IPS DF 6.9 (cell line): ENCODE results near the gene ZNF654.
"Not testable (repeated sequence)": the region's sequence is repeated elsewhere in the genome, so short reads cannot be mapped to it uniquely, and the experiment has no call there.

Source experiments
- DNase-seq: peaks from one replicate; pipeline ENCODE4 v3.0.0-alpha.2; 2013; ENCODE audit warnings: low read depth, low spot score
- H3K27ac ChIP-seq: one replicate; pipeline ENCODE4 v1.5.1; 2013; ENCODE audit warnings: low read length, control low read depth
- H3K27me3 ChIP-seq: 2 replicates; pipeline ENCODE4 v1.6.1; 2013; ENCODE audit warnings: mild to moderate bottlenecking, low read length; ENCODE audit not compliant: control insufficient read depth, insufficient read depth
- H3K36me3 ChIP-seq: 2 replicates; pipeline ENCODE4 v1.6.1; 2013; ENCODE audit warnings: low read length; ENCODE audit not compliant: control insufficient read depth, insufficient read depth
- H3K4me1 ChIP-seq: 2 replicates; pipeline ENCODE4 v1.6.1; 2013; ENCODE audit warnings: low read length; ENCODE audit not compliant: control insufficient read depth, insufficient read depth
- H3K4me3 ChIP-seq: 2 replicates; pipeline ENCODE4 v1.5.1; 2013; ENCODE audit warnings: mild to moderate bottlenecking, low read length
- H3K9me3 ChIP-seq: 2 replicates; pipeline ENCODE4 v1.6.1; 2013; ENCODE audit warnings: low read length, inconsistent platforms; ENCODE audit not compliant: control insufficient read depth, insufficient read depth
- WGBS: extraction: QIAGEN DNeasy Blood & Tissue Kit; methylation state at CpG from one replicate; pipeline ENCODE4 v1.1.7; 2013; ENCODE audit warnings: mixed read lengths, missing lambda C conversion rate; ENCODE audit not compliant: insufficient read length, insufficient coverage; 5-methylcytosine and 5-hydroxymethylcytosine counted together

ZNF654 gene

GRCh38 chr3:88101142-88101541, 42.1 kb downstream of the ZNF654 start:
- Histone ChIP-seq H3K9me3 (no peaks in the 10 kb centered on the region), H3K36me3 (no peaks in the 10 kb centered on the region), H3K4me1 (no peaks in the 10 kb centered on the region), H3K27ac (no peak overlapping the region), H3K4me3 (no peak overlapping the region), H3K27me3 (no peaks in the 10 kb centered on the region)
- no CpG with 5 or more reads among the region's 1 CpG for WGBS
- DNase-seq: no peak

DNA sequence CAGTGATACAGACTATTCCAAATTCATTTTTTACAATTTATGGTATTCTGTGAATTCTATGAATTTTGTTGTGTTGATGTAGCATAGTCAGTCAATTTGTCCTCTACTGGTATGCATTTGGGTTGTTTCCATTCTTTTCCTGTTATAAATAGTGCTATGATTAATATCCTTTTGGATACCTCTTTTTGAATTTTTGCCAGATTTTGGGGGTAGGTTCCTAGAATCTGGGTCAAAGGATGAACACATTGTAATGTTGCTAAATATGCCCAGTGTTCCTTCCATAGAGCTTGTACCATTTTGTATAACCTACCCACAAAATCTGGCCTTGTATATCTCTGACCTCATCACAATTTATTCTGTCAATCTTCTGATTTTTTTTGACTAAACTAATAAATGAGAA, 46.3 kb downstream of the ZNF654 start:
- H3K27me3 ChIP-seq: no peaks in the 10 kb centered on the region
- H3K9me3 ChIP-seq: no peaks in the 10 kb centered on the region
- H3K36me3 ChIP-seq: no peaks in the 10 kb centered on the region
- H3K4me1 ChIP-seq: no peaks in the 10 kb centered on the region
- no peak overlapping the region for H3K27ac ChIP-seq
- H3K4me3 ChIP-seq: no peak overlapping the region
- no peak for DNase-seq

DNA sequence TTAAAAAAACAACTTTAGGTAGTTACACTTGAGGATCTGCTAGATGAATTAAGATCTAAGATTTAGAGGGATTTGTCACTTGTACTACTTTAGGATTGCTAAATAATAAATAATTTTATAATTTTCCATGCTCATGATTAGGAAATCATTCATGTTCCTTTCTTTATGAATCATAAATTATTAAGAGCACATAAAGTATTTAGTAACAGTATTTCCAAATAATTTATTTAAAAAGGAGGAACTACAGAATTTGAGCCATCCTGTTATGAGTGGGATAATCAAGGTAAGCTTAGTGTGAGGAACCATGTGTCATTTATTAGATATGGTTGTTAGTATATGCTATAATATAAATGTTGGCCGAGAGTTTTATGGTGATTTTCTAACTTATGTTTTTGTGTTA, 53.2 kb downstream of the ZNF654 start:
- no peaks in the 10 kb centered on the region for H3K9me3 ChIP-seq
- no peaks in the 10 kb centered on the region for H3K36me3 ChIP-seq
- H3K4me1 ChIP-seq: no peaks in the 10 kb centered on the region
- no peaks in the 10 kb centered on the region for H3K27me3 ChIP-seq
- no peak for DNase-seq
- no peak overlapping the region for H3K27ac ChIP-seq
- no CpG with 5 or more reads among the region's 1 CpG for WGBS
- no peak overlapping the region for H3K4me3 ChIP-seq

DNA sequence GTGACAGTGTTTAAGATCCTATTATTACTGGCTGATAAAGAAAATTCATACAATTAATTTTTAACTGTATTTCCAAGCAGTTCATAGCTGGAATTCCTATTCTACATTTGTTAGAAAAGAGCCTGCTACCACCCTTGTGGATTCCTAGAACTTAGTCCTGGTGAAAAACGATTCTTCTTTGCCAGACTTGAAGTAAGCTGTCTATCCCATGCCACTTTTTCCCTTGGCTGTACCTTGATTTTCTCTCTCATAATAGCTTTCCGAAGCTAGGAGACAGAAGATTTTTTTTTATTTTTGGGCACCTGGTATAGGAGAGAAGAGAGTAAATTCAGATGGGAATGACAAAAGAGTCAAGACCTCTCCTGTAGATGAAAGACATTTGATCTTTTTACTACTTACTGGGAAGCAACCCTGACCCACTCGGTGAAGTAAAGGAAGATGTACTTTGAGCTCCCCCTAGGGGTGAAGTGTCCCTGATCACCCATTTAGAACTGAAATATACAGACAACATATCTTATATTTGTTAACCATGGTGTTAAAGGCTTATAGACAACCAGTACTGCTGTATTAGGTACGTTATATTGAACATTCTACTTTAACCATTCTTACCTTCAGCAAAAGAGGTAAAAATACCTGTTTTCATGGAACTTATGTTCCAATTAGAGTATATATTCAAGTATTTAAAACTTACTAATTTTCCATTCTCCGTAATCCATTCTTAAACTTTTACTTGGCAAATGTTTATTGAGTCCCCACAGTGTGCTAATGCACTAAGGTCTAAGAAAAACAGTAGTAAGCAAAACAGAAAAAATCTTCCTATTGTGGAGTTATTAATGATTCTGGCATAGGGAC, 54.5 kb downstream of the ZNF654 start:
- Histone ChIP-seq H3K36me3 (no peaks in the 10 kb centered on the region), H3K4me3 (no peak overlapping the region), H3K9me3 (no peaks in the 10 kb centered on the region), H3K27me3 (no peaks in the 10 kb centered on the region), H3K4me1 (no peaks in the 10 kb centered on the region), H3K27ac (no peak overlapping the region)
- WGBS: no CpG with 5 or more reads among the region's 5 CpGs
- DNase-seq: peak; percentile 43

- H3K4me3 ChIP-seq: no peak overlapping the region
- H3K9me3 ChIP-seq: no peaks in the 10 kb centered on the region
- WGBS: no CpG with 5 or more reads among the region's 3 CpGs
- H3K36me3 ChIP-seq: no peaks in the 10 kb centered on the region
- DNase-seq: no peak
- H3K27ac ChIP-seq: no peak overlapping the region
- no peaks in the 10 kb centered on the region for H3K4me1 ChIP-seq
- no peaks in the 10 kb centered on the region for H3K27me3 ChIP-seq
Observed at GRCh38 chr3:88114878-88115549, 56.0 kb downstream of the ZNF654 start.

GRCh38 chr3:88117683-88118082, 58.6 kb downstream of the ZNF654 start:
- WGBS: no CpG with 5 or more reads among the region's 1 CpG
- DNase-seq: no peak
- H3K27me3 ChIP-seq: no peaks in the 10 kb centered on the region
- no peak overlapping the region for H3K27ac ChIP-seq
- H3K4me3 ChIP-seq: no peak overlapping the region
- no peaks in the 10 kb centered on the region for H3K4me1 ChIP-seq
- H3K9me3 ChIP-seq: no peaks in the 10 kb centered on the region
- H3K36me3 ChIP-seq: no peaks in the 10 kb centered on the region

GRCh38 chr3:88118603-88119002, 59.5 kb downstream of the ZNF654 start:
- no CpG with 5 or more reads among the region's 2 CpGs for WGBS
- DNase-seq, H3K27me3 ChIP-seq, H3K4me1 ChIP-seq, H3K36me3 ChIP-seq, H3K27ac ChIP-seq, H3K9me3 ChIP-seq, H3K4me3 ChIP-seq: not testable (repeated sequence)

GRCh38 chr3:88123526-88123925, 64.5 kb downstream of the ZNF654 start:
- WGBS: no CpG with 5 or more reads among the region's 1 CpG
- Histone ChIP-seq H3K9me3 (no peaks in the 10 kb centered on the region), H3K4me1 (no peaks in the 10 kb centered on the region), H3K27me3 (no peaks in the 10 kb centered on the region), H3K36me3 (no peaks in the 10 kb centered on the region), H3K27ac (no peak overlapping the region), H3K4me3 (no peak overlapping the region)
- no peak for DNase-seq

GRCh38 chr3:88131695-88132094, 72.6 kb downstream of the ZNF654 start:
- H3K27ac ChIP-seq: no peak overlapping the region
- no peaks in the 10 kb centered on the region for H3K9me3 ChIP-seq
- DNase-seq: no peak
- no peaks in the 10 kb centered on the region for H3K4me1 ChIP-seq
- no peaks in the 10 kb centered on the region for H3K27me3 ChIP-seq
- WGBS: no CpG with 5 or more reads among the region's 1 CpG
- no peaks in the 10 kb centered on the region for H3K36me3 ChIP-seq
- H3K4me3 ChIP-seq: no peak overlapping the region

DNA sequence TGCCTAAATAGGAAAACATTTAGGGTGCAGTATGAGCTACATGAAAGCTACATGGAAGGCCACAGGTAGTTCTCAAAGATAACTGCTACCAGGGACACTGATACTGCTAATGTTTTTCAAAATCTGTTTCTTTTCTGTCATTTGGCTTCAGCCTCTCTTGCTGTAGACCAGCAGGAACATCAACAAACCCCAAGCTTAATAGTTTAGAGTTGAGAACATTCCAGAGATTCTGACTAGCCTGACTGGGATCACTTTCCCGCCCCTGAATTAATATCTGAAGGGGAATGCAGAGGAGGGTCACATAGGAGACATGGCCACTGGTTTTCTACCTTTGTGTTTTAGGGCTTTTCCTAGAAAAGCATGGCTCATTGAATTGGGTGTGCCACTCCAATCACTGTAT, 73.8 kb downstream of the ZNF654 start:
- Histone ChIP-seq H3K4me1 (no peaks in the 10 kb centered on the region), H3K4me3 (no peak overlapping the region), H3K27ac (no peak overlapping the region), H3K36me3 (no peaks in the 10 kb centered on the region), H3K27me3 (no peaks in the 10 kb centered on the region), H3K9me3 (no peaks in the 10 kb centered on the region)
- WGBS: no CpG with 5 or more reads among the region's 1 CpG
- DNase-seq: no peak
